Psoas muscle (tissue), 8 donors: ENCODE measurements around the gene GIGYF2. TPM values are rescaled to one million over a fixed set of nuclear protein-coding genes. Genes with fewer than 3 reads are reported as not detected.
"Not testable (repeated sequence)": the region's sequence is repeated elsewhere in the genome, so short reads cannot be mapped to it uniquely, and the experiment has no call there.

Source experiments
- ATAC-seq, 4 donors: fragments of 200-7000 bp; cut with Tn5 transposase; one replicate each; pipeline ENCODE4 v1.9.1; 2020; ENCODE audit warnings: moderate library complexity in 3 of 4, mild to moderate bottlenecking in 2 of 4
- DNase-seq, 2 donors: peaks; one replicate each; pipeline ENCODE4 v3.0.0-alpha.2; 2020
- H3K27ac ChIP-seq: fragments of 200-600 bp; one replicate; pipeline ENCODE4 v1.8.0; 2022
- H3K27me3 ChIP-seq, 3 donors: fragments of 200-600 bp in 1 of 3; one replicate each; pipeline versions ENCODE4 v1.6.1 to v1.8.0; 2013 to 2022; ENCODE audit warnings: low read length in 2 of 3, mild to moderate bottlenecking in 2 of 3, moderate library complexity in 1 of 3; ENCODE audit not compliant: insufficient read depth in 3 of 3
- H3K36me3 ChIP-seq, 2 donors: fragments of 200-600 bp in 1 of 2; one replicate each; pipeline versions ENCODE4 v1.6.1 to v1.8.0; 2013 to 2022; ENCODE audit warnings: low read depth in 1 of 2, mild to moderate bottlenecking in 1 of 2, moderate library complexity in 1 of 2; ENCODE audit not compliant: insufficient read depth in 1 of 2
- H3K4me1 ChIP-seq: fragments of 200-600 bp; one replicate; pipeline ENCODE4 v1.8.0; 2022
- H3K4me3 ChIP-seq: fragments of 200-600 bp; one replicate; pipeline ENCODE4 v1.8.0; 2022; ENCODE audit warnings: mild to moderate bottlenecking
- H3K9me3 ChIP-seq: fragments of 200-600 bp; one replicate; pipeline ENCODE4 v1.8.0; 2022
- WGBS, 3 donors: extraction: QIAGEN DNeasy Blood & Tissue Kit; methylation state at CpG; one replicate each; pipeline versions ENCODE4 v1.1.6 to v1.1.7; 2013; 5-methylcytosine and 5-hydroxymethylcytosine counted together
- intact Hi-C, 2 donors: fragments of 100-400 bp; cut with DNase I; formaldehyde crosslinking; loops; one replicate each; pipeline versions ENCODE4 v1.11.0 to v1.14.2; 2022
- polyA plus RNA-seq, 3 donors: library from polyadenylated mRNA; stranded (reverse); fragments of 200-250 nt; gene quantifications; one replicate each; pipeline ENCODE4 v1.2.3, GENCODE V29; 2013
- total RNA-seq, 4 donors: library from RNA; stranded (reverse); fragmentation: NEBNext Ultra II Directional in 2 of 4; extraction: Animal tissue kit (Norgen Biotek cat#: 25700) in 2 of 4; gene quantifications; one replicate each; pipeline versions ENCODE4 v1.2.1 to v1.2.4, GENCODE V29; 2021 to 2023
- TF ChIP-seq, protein P1 (sequence below): fragments of 200-600 bp; IDR thresholded peaks from one replicate; pipeline ENCODE4 v1.8.0; 2022; ENCODE audit warnings: antibody characterized with exemption
- donor health status: healthy with polysubstance abuse.
- donor health status: DM: no; HTN: no; CAD: no; lungs with moderate emphysema.
- donor health status: Bipolar disorder and iron deficiency.
- donor health status: healthy.
- donor health status: DM: yes; HTN: yes; CAD: no.
- donor health status: DM: no; HTN: no; CAD: no.
- donor health status: DM: no; HTN: no; CAD: no.
- donor health status: DM: yes; HTN: yes; CAD: no.

GIGYF2 gene
- total and polyA plus RNA-seq, 7 donors = 13.8 to 72.6 (median 64.3) TPM

DNA sequence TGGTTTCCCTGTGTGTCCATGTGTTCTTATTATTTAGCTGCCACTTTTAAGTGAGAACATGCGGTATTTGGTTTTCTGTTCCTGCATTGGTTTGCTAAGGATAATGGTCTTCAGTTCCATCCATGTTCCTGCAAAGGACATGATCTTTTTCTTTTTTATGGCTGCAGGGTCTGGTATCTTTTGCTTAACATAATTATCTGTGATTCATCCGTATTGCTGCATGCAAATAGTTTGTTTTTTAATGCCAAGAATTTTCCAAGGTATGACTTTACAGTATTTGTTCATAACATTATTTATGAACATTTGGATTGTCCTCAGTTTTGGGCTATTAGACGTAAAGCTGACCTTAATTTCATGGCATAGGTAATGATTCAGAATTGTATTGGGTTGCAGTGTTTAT, 17.8 kb downstream of the GIGYF2 start:
- H3K27me3 ChIP-seq = no peaks in the 10 kb centered on the region
- peaks cover 5% of the 10 kb centered on the region for H3K9me3 ChIP-seq
- 80 to 88% (median 83%) methylated on average over 3 of the region's 3 CpGs for WGBS, 3 donors
- intact Hi-C loops = no loop called here
- no peak overlapping the region for H3K27ac ChIP-seq
- TF ChIP-seq, protein P1, sequence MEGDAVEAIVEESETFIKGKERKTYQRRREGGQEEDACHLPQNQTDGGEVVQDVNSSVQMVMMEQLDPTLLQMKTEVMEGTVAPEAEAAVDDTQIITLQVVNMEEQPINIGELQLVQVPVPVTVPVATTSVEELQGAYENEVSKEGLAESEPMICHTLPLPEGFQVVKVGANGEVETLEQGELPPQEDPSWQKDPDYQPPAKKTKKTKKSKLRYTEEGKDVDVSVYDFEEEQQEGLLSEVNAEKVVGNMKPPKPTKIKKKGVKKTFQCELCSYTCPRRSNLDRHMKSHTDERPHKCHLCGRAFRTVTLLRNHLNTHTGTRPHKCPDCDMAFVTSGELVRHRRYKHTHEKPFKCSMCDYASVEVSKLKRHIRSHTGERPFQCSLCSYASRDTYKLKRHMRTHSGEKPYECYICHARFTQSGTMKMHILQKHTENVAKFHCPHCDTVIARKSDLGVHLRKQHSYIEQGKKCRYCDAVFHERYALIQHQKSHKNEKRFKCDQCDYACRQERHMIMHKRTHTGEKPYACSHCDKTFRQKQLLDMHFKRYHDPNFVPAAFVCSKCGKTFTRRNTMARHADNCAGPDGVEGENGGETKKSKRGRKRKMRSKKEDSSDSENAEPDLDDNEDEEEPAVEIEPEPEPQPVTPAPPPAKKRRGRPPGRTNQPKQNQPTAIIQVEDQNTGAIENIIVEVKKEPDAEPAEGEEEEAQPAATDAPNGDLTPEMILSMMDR = no peak
- H3K36me3 ChIP-seq = peaks cover 0 to 60% of the 10 kb centered on the region in 2 donors
- ATAC-seq (no peak), DNase-seq (no peak)
- H3K4me3 ChIP-seq = no peak overlapping the region
- no peaks in the 10 kb centered on the region for H3K4me1 ChIP-seq

DNA sequence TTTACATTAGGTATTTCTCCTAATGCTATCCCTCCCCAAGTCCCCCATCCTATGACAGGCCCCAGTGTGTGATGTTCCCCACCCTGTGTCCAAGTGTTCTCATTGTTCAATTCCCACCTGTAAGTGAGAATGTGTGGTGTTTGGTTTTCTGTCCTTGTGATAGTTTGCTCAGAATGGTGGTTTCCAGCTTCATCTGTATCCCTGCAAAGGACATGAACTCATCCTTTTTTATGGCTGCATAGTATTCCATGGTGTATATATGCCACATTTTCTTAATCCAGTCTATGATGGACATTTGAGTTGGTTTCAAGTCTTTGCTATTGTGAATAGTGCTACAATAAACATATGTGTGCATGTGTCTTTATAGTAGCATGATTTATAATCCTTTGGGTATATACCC, 22.9 kb downstream of the GIGYF2 start:
- H3K9me3 ChIP-seq, DNase-seq: not testable (repeated sequence)

DNA sequence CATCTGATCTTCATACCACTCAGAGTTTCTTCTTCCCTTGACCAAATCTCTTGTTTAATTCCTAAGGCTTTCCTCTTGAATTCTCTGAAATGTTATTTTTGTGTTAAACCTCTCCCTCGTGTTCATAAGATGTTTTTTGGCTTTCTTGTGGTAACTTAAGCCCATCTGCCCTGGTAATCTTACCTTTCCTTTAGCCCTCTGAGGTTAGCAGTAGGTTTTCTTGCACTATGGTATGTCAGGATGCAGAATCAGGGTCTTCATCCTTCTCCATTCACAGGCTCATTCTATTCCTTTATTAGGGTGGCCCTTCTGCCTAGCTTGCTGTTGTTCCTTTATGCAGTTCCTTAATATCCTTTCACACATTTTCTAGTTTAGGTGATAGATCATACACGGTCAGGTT, 24.1 kb downstream of the GIGYF2 start:
- Histone ChIP-seq H3K27me3 (no peaks in the 10 kb centered on the region), H3K4me1 (no peaks in the 10 kb centered on the region), H3K9me3 (no peaks in the 10 kb centered on the region), H3K36me3 (peaks cover 0 to 69% of the 10 kb centered on the region in 2 donors), H3K27ac (no peak overlapping the region), H3K4me3 (no peak overlapping the region)
- no peak for DNase-seq
- peak in 1 of 4 donors; percentile 17 for ATAC-seq
- intact Hi-C loops = no loop called here
- TF ChIP-seq, protein P1 = no peak
- WGBS, 3 donors = 54 to 60% (median 58%) methylated on average over 2 of the region's 2 CpGs

More for the DNA sequence above, 22.9 kb downstream of the GIGYF2 start:
- H3K36me3 ChIP-seq = peaks cover 0 to 58% of the 10 kb centered on the region in 2 donors
- H3K4me1 ChIP-seq, ATAC-seq, H3K27ac ChIP-seq, intact Hi-C loops, H3K27me3 ChIP-seq, H3K4me3 ChIP-seq: not testable (repeated sequence)

DNA sequence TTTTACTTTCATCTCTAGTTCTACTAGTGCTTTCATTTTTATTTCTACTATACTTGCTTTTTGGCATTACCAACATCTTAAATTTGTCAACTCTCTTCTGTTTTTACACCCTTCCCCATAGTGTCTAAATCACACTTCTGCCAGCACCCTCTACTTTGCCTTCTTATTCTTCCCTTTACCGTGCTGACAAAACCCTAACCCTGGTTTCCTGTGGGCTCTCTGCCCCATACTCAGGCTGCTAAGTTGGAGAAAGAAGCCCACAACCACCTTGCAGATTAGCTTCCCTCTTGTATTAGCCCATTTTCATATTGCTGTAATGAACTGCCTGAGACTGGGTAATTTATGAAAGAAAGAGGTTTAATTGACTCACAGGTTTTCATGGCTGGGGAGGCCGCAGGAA, 24.8 kb downstream of the GIGYF2 start:
- intact Hi-C loops = no loop called here
- no peak for ATAC-seq
- DNase-seq = no peak
- TF ChIP-seq, protein P1 = no peak
- WGBS, 3 donors = 72 to 84% (median 77%) methylated on average over 2 of the region's 2 CpGs
- no peaks in the 10 kb centered on the region for H3K27me3 ChIP-seq
- no peak overlapping the region for H3K27ac ChIP-seq
- H3K4me3 ChIP-seq = no peak overlapping the region
- H3K9me3 ChIP-seq = no peaks in the 10 kb centered on the region
- H3K36me3 ChIP-seq = peaks cover 0 to 69% of the 10 kb centered on the region in 2 donors
- no peaks in the 10 kb centered on the region for H3K4me1 ChIP-seq

DNA sequence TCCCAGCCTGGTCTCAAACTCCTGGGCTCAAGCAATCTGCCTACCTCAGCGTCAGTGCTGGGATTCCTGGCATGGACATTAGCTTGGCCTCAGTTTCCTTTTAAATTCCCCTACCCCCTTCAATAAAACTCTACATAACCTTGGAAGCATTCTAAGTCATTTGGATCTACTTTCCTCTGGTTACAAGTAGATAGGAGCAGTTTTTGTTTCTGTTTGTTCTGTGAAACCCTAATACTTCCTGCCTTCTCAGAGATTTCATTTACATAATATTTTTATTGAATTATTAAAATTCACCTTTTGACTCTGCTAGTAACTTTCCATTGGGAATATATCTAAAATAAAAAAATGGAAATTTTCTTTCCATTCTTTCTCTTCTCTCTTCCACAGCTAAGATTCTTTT, 25.9 kb downstream of the GIGYF2 start:
- DNase-seq = no peak
- H3K4me1 ChIP-seq = no peaks in the 10 kb centered on the region
- intact Hi-C loops = no loop called here
- WGBS, 3 donors = 75 to 79% (median 78%) methylated on average over 1 of the region's 1 CpG
- no peak overlapping the region for H3K4me3 ChIP-seq
- H3K9me3 ChIP-seq = no peaks in the 10 kb centered on the region
- peaks cover 0 to 75% of the 10 kb centered on the region in 2 donors for H3K36me3 ChIP-seq
- no peak for ATAC-seq
- H3K27ac ChIP-seq = no peak overlapping the region
- no peaks in the 10 kb centered on the region for H3K27me3 ChIP-seq
- TF ChIP-seq, protein P1 = no peak
